DMS 273 (cell line): ENCODE data around the gene HOXD8.
A peak's percentile ranks its signal among the peaks of the same experiment; 100 is the strongest.

Experiments
- DNase-seq: peaks from one replicate; lab custom pipeline; 2025; ENCODE audit not compliant: unreplicated experiment; lab: John Stamatoyannopoulos, UW

HOXD8 gene

GRCh38 chr2:176102309-176102866 lies 27.1 kb upstream of the HOXD8 start:
- no peak for DNase-seq

GRCh38 chr2:176103194-176103593 lies 26.3 kb upstream of the HOXD8 start:
- no peak for DNase-seq

GRCh38 chr2:176103742-176104315 lies 25.7 kb upstream of the HOXD8 start:
- DNase-seq = no peak

- DNase-seq = no peak
Observed at GRCh38 chr2:176104316-176105077, 25.0 kb upstream of the HOXD8 start.

- no peak for DNase-seq
Observed at GRCh38 chr2:176105078-176105729, 24.3 kb upstream of the HOXD8 start.

GRCh38 chr2:176105730-176106580 lies 23.6 kb upstream of the HOXD8 start:
- DNase-seq = no peak

- peak; percentile 83 for DNase-seq
Observed at GRCh38 chr2:176106581-176107539, 22.6 kb upstream of the HOXD8 start, which contains the start of gene HOXD11. Gene HOXD11 (plus strand): TSS chr2:176107280. CDS start chr2:176107356, 76 bp downstream.

- DNase-seq = peak; percentile 70
Observed at GRCh38 chr2:176107731-176108181, 21.7 kb upstream of the HOXD8 start.

GRCh38 chr2:176109192-176109901 lies 20.2 kb upstream of the HOXD8 start:
- DNase-seq = no peak

- DNase-seq = no peak
Observed at GRCh38 chr2:176109946-176110345, 19.6 kb upstream of the HOXD8 start.

- no peak for DNase-seq
Observed at GRCh38 chr2:176110415-176111308, 18.8 kb upstream of the HOXD8 start.

- peak; percentile 85 for DNase-seq
Observed at GRCh38 chr2:176111309-176111663, 18.2 kb upstream of the HOXD8 start.

- no peak for DNase-seq
Observed at GRCh38 chr2:176111846-176112374, 17.6 kb upstream of the HOXD8 start.

- no peak for DNase-seq
Observed at GRCh38 chr2:176112375-176113302, 16.9 kb upstream of the HOXD8 start.

- DNase-seq = no peak
Observed at GRCh38 chr2:176114120-176114929, 15.2 kb upstream of the HOXD8 start.
